Spleen (tissue), 11 donors: ENCODE data around the gene CAMTA1. TPM values are rescaled to one million over a fixed set of nuclear protein-coding genes. Genes with fewer than 3 reads are reported as not detected.
"Not testable (repeated sequence)": the region's sequence is repeated elsewhere in the genome, so short reads cannot be mapped to it uniquely, and the experiment has no call there.

Experiments used
- DNase-seq: peaks from one replicate; pipeline ENCODE4 v3.0.0-alpha.2; 2020
- H3K27ac ChIP-seq, 8 donors: fragments of 200-600 bp; sonication (generic) in 7 of 8; 1 replicate in 4 of 8; 2 replicates in 4 of 8; pipeline versions ENCODE4 v1.5.0 to v1.8.0; 2016 to 2021; ENCODE audit warnings: inconsistent platforms in 4 of 8, mild to moderate bottlenecking in 4 of 8, moderate library complexity in 1 of 8
- H3K27me3 ChIP-seq, 7 donors: fragments of 200-600 bp; sonication (generic) in 6 of 7; replicated peaks in 1 of 7; 1 replicate in 4 of 7; 2 replicates in 3 of 7; pipeline versions ENCODE4 v1.5.0 to v1.8.0; 2016 to 2021; ENCODE audit warnings: inconsistent platforms in 3 of 7, mild to moderate bottlenecking in 1 of 7
- H3K36me3 ChIP-seq, 6 donors: fragments of 200-600 bp; sonication (generic) in 5 of 6; 1 replicate in 4 of 6; 2 replicates in 2 of 6; pipeline versions ENCODE4 v1.5.0 to v1.8.0; 2016 to 2021; ENCODE audit warnings: inconsistent platforms in 2 of 6
- H3K4me1 ChIP-seq, 6 donors: fragments of 200-600 bp; sonication (generic) in 5 of 6; 1 replicate in 3 of 6; 2 replicates in 3 of 6; pipeline versions ENCODE4 v1.5.0 to v1.8.0; 2016 to 2021; ENCODE audit warnings: inconsistent platforms in 3 of 6
- H3K4me3 ChIP-seq, 8 donors: fragments of 200-600 bp; sonication (generic) in 7 of 8; 1 replicate in 4 of 8; 2 replicates in 4 of 8; pipeline versions ENCODE4 v1.5.0 to v1.8.0; 2016 to 2021; ENCODE audit warnings: inconsistent platforms in 4 of 8, mild to moderate bottlenecking in 4 of 8, moderate library complexity in 2 of 8
- H3K9me3 ChIP-seq, 8 donors: fragments of 200-600 bp; sonication (generic) in 7 of 8; 1 replicate in 4 of 8; 2 replicates in 4 of 8; pipeline versions ENCODE4 v1.5.0 to v1.8.0; 2016 to 2021; ENCODE audit warnings: inconsistent platforms in 4 of 8
- POLR2A ChIP-seq, 3 donors: fragments of 450-650 bp; IDR thresholded peaks; one replicate each; pipeline ENCODE4 v1.5.1; 2017; ENCODE audit warnings: antibody characterized with exemption in 3 of 3, mild to moderate bottlenecking in 1 of 3
- POLR2AphosphoS5 ChIP-seq, 3 donors: sonication (generic); formaldehyde crosslinking; IDR thresholded peaks; one replicate each; pipeline ENCODE4 v1.5.1; 2017; ENCODE audit warnings: antibody characterized with exemption in 3 of 3
- WGBS, 5 donors: extraction: QIAGEN DNeasy Blood & Tissue Kit in 3 of 5; methylation state at CpG; one replicate each; pipeline versions ENCODE4 v1.1.5 to v1.1.7; 2013 to 2018; 5-methylcytosine and 5-hydroxymethylcytosine counted together
- intact Hi-C: fragments of 100-400 bp; cut with DNase I; formaldehyde crosslinking; loops from one replicate; pipeline ENCODE4 v1.15.0; 2023; ENCODE audit warnings: low total_unique reads
- polyA plus RNA-seq, 3 donors: library from polyadenylated mRNA; stranded (reverse); fragments of 200-250 nt; gene quantifications; one replicate each; pipeline ENCODE4 v1.2.1, GENCODE V29; 2013
- total RNA-seq, 7 donors: library from RNA; depleted of rRNA in 3 of 7; stranded (reverse); fragments of >200 nt in 3 of 7; fragmentation: NEBNext Ultra II Directional in 4 of 7; extraction: Animal tissue kit (Norgen Biotek cat#: 25700) in 4 of 7; gene quantifications; one replicate each; pipeline versions ENCODE4 v1.1.0 to v1.2.1, GENCODE V29; 2016 to 2021
- TF ChIP-seq, protein P1 (sequence below), 11 experiments: fragments of 200-600 bp in 7 of 11; fragments of 450-650 bp in 4 of 11; sonication (generic) in 4 of 11; IDR thresholded peaks in 8 of 11; conservative IDR thresholded peaks in 3 of 11; 1 replicate in 7 of 11; 2 replicates in 4 of 11; pipeline versions ENCODE4 v1.4.0 to v1.8.0; 2016 to 2021; ENCODE audit warnings: antibody characterized with exemption in 11 of 11, inconsistent platforms in 4 of 11, mild to moderate bottlenecking in 1 of 11
- donor health status: healthy with polysubstance abuse.
- donor health status: DM: no; HTN: no; CAD: no; lungs with moderate emphysema.
- donor health status: DM: no; HTN: no; CAD: no.
- donor health status: Bipolar disorder and iron deficiency.
- donor health status: healthy.
- donor health status: DM: no; HTN: no; CAD: no.
- donor health status: DM: yes; HTN: yes; CAD: no.

The CAMTA1 gene
- total and polyA plus RNA-seq, 10 donors, result 53.0 to 106 (median 77.3) TPM

DNA sequence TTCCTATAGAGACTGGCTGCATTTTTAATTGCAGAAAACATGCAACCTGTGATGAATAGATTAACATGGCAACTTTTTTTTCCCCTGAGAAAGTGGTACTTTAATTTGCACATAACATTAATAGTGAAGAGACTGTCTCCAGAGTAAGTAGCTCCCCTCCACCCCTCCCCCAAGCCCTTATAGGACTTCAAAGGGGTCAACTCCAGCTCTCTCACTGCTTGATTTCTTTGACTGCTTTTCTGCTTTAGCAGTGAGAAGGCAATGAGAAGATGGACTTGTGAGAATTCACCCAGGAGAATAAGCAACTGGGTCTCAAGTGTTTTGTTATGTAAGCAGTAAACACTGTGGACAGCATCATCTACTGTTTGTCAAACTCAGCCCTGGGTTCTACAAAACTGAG, 355.0 kb downstream of the CAMTA1 start:
- intact Hi-C loops, result no loop called here
- DNase-seq, result no peak
- H3K4me3 ChIP-seq, result no peak overlapping the region
- no peaks in the 10 kb centered on the region for H3K36me3 ChIP-seq
- no peak overlapping the region for H3K27ac ChIP-seq
- no peaks in the 10 kb centered on the region for H3K27me3 ChIP-seq
- TF ChIP-seq POLR2AphosphoS5 (IDR thresholded peaks at IDR 0.05), result no peak
- TF ChIP-seq, protein P1, sequence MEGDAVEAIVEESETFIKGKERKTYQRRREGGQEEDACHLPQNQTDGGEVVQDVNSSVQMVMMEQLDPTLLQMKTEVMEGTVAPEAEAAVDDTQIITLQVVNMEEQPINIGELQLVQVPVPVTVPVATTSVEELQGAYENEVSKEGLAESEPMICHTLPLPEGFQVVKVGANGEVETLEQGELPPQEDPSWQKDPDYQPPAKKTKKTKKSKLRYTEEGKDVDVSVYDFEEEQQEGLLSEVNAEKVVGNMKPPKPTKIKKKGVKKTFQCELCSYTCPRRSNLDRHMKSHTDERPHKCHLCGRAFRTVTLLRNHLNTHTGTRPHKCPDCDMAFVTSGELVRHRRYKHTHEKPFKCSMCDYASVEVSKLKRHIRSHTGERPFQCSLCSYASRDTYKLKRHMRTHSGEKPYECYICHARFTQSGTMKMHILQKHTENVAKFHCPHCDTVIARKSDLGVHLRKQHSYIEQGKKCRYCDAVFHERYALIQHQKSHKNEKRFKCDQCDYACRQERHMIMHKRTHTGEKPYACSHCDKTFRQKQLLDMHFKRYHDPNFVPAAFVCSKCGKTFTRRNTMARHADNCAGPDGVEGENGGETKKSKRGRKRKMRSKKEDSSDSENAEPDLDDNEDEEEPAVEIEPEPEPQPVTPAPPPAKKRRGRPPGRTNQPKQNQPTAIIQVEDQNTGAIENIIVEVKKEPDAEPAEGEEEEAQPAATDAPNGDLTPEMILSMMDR (IDR thresholded peaks at IDR 0.05 in 8 of 11, conservative IDR thresholded peaks at IDR 0.05 in 3 of 11), result no peak
- no peak for TF ChIP-seq POLR2A (IDR thresholded peaks at IDR 0.05)
- no peaks in the 10 kb centered on the region for H3K9me3 ChIP-seq
- H3K4me1 ChIP-seq, result no peaks in the 10 kb centered on the region

DNA sequence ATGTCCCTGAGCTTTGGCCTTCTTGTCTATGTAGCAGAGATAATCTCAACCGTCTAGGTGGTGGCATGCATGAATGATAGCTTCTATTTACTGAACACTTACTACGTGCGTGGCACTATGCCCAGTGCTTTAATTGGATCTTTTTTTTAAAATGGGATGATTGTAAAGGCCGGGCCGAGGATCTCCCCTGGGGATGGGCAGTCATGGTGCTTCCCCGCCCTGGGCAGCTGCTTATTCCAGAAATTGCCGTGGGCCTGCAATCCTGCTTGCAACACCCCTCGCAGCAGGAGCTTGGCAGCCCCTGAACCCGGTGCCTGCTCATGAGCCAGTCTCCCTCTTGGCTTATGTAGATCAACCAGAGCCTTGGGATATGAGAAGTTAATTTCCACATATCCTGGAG, 360.7 kb downstream of the CAMTA1 start:
- Histone ChIP-seq H3K27ac (no peak overlapping the region), H3K36me3 (no peaks in the 10 kb centered on the region), H3K4me1 (peaks cover 0 to 13% (median 3%) of the 10 kb centered on the region in 6 donors), H3K4me3 (no peak overlapping the region), H3K9me3 (no peaks in the 10 kb centered on the region), H3K27me3 (peaks cover 0 to 20% (median 0%) of the 10 kb centered on the region in 7 donors)
- 74 to 89% (median 83%) methylated on average over 9 of the region's 9 CpGs for whole genome bisulfite sequencing, 5 donors
- DNase-seq, result no peak
- intact Hi-C loops, result no loop called here
- TF ChIP-seq, protein P1 (IDR thresholded peaks at IDR 0.05 in 8 of 11, conservative IDR thresholded peaks at IDR 0.05 in 3 of 11), result no peak
- TF ChIP-seq POLR2AphosphoS5 (IDR thresholded peaks at IDR 0.05) (no peak), POLR2A (IDR thresholded peaks at IDR 0.05) (no peak)

DNA sequence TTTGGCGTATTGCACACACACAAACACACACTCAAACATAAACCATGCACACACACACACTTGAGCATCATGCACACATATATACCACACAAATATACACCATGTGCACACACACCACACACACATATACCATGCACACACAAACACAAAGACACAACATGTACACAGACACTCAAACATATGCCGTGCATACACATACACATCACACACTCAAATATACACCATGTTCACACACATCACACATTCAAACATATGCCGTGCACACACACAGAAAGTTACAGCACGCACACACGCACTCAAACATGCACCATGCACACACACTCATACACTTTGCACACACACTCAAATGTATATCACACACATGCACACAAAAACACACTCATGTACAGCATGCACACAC, 361.5 kb downstream of the CAMTA1 start:
- TF ChIP-seq POLR2A (IDR thresholded peaks at IDR 0.05) (no peak), POLR2AphosphoS5 (IDR thresholded peaks at IDR 0.05) (no peak)
- TF ChIP-seq, protein P1 (IDR thresholded peaks at IDR 0.05 in 8 of 11, conservative IDR thresholded peaks at IDR 0.05 in 3 of 11), result no peak
- H3K27ac ChIP-seq, result no peak overlapping the region
- intact Hi-C loops, result no loop called here
- 90 to 98% (median 96%) methylated on average over 5 of the region's 5 CpGs for WGBS, 5 donors
- no peaks in the 10 kb centered on the region for H3K36me3 ChIP-seq
- no peaks in the 10 kb centered on the region for H3K9me3 ChIP-seq
- H3K4me3 ChIP-seq, result no peak overlapping the region
- no peak for DNase-seq
- peaks cover 0 to 13% (median 3%) of the 10 kb centered on the region in 6 donors for H3K4me1 ChIP-seq
- peaks cover 0 to 27% (median 0%) of the 10 kb centered on the region in 7 donors for H3K27me3 ChIP-seq

DNA sequence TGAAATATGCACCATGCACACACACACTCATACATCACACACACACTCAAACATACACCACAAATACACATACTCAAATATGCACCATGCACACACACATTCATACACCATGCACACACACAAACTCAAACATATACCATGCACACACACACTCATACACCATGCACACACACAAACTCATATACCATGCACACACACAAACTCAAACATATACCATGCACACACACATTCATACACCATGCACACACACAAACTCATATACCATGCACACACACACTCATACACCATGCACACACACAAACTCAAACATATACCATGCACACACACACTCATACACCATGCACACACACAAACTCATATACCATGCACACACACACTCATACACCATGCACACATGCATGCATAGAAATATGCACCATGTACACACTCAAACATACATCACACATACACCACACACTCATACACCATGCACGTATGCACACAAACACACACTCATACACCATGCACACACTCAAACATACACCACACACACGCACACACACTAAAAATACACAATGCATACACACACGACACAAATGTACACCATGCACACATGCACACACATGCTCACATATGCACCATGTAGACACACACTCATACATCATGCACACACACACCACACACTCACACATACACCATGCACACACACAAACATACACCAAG, 362.5 kb downstream of the CAMTA1 start:
- H3K9me3 ChIP-seq, intact Hi-C loops, H3K36me3 ChIP-seq, H3K4me3 ChIP-seq, H3K27ac ChIP-seq, DNase-seq: not testable (repeated sequence)
- peaks cover 0 to 13% (median 3%) of the 10 kb centered on the region in 6 donors for H3K4me1 ChIP-seq
- peaks cover 0 to 37% (median 0%) of the 10 kb centered on the region in 7 donors for H3K27me3 ChIP-seq
- WGBS, 5 donors, result 94 to 98% (median 96%) methylated on average over 3 of the region's 3 CpGs
